T47D (cell line): ENCODE results near the gene MGAT5B.

Experiments used
- DNase-seq, 2 experiments: peaks; one replicate each; pipeline versions ENCODE4 v3.0.0 to v3.0.0-alpha.2; 2011 to 2012; ENCODE audit warnings: low read depth in 1 of 2, low spot score in 1 of 2
- JUND ChIP-seq: IDR thresholded peaks from 2 replicates; pipeline ENCODE4 v1.6.1; 2012; ENCODE audit warnings: low read depth
- in situ Hi-C: cut with HindIII; loops from 2 replicates; pipeline ENCODE4 v1.10.0; 2016; ENCODE audit warnings: low sequenced_read_pairs, low pct_unique_long_range_greater_than_20kb

The MGAT5B gene

GRCh38 chr17:76995387-76996105, 127.3 kb downstream of the MGAT5B start:
- no peak for DNase-seq
- in situ Hi-C loops: loop anchor here (25.0 kb wide), 1 partner anchor 108 kb away; no protein-coding TSS in a partner anchor
- no peak for TF ChIP-seq JUND

GRCh38 chr17:76996741-76997694, 128.8 kb downstream of the MGAT5B start:
- TF ChIP-seq JUND: no peak
- in situ Hi-C loops: loop anchor here (25.0 kb wide), 1 partner anchor 110 kb away; no protein-coding TSS in a partner anchor
- DNase-seq: no peak

GRCh38 chr17:76997981-76998531, 129.9 kb downstream of the MGAT5B start:
- in situ Hi-C loops: loop anchor here (25.0 kb wide), 1 partner anchor 111 kb away; no protein-coding TSS in a partner anchor
- no peak for DNase-seq
- TF ChIP-seq JUND: no peak

- in situ Hi-C loops: loop anchor here (25.0 kb wide), 1 partner anchor 112 kb away; no protein-coding TSS in a partner anchor
- no peak for TF ChIP-seq JUND
Measured at GRCh38 chr17:76998839-76999238, 130.6 kb downstream of the MGAT5B start.

More at GRCh38 chr17:76998839-76999238, 130.6 kb downstream of the MGAT5B start:
- DNase-seq: no peak
